NB4 (cell line): ENCODE data around the gene MUCL3.

Source experiments
- DNase-seq: peaks from one replicate; pipeline ENCODE4 v3.0.0; 2010; ENCODE audit warnings: low read depth
- H3K4me3 ChIP-seq: one replicate; pipeline ENCODE4 v1.5.1; 2011; ENCODE audit warnings: mild to moderate bottlenecking, low read depth, low read length, moderate library complexity
- CTCF ChIP-seq: IDR thresholded peaks from one replicate; pipeline ENCODE4 v1.5.1; 2012; ENCODE audit warnings: low read depth, low read length
- MAX ChIP-seq: IDR thresholded peaks from 2 replicates; pipeline ENCODE4 v1.6.1; 2011; ENCODE audit warnings: low read depth, low read length
- MYC ChIP-seq: IDR thresholded peaks from 2 replicates; pipeline ENCODE4 v1.6.1; 2011; ENCODE audit warnings: low read depth, low read length
- POLR2A ChIP-seq: IDR thresholded peaks from 2 replicates; pipeline ENCODE4 v1.6.1; 2011; ENCODE audit warnings: mild to moderate bottlenecking; ENCODE audit not compliant: insufficient read length; ENCODE audit errors: extremely low read depth

MUCL3 gene

DNA sequence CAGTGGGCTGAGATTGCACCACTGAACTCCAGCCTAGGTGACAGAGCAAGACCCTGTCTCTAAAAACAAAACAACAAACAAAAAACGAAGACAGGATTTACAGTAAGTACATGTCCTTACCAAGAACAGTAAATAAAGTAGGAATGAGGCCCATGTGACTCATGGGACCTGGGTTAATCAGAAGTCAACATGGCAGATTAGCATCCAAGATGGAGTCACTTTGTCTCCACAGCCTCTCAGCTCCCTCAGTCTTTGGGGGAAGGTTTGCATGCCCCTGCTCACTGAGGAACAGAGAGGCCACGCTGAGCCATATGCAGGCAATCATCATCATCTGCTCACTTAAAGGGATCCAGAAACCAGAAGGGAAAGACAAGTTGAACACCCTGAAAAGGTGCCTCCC is 61.7 kb downstream of the MUCL3 start:
- DNase-seq: no peak
- TF ChIP-seq CTCF (no peak), MAX (no peak), MYC (no peak), POLR2A (no peak)
- no peak overlapping the region for H3K4me3 ChIP-seq
